ENCODE data around the gene HERC5. TPM values are rescaled to one million over a fixed set of nuclear protein-coding genes. Genes with fewer than 3 reads are reported as not detected.

The HERC5 gene
- total RNA-seq, 1 donor from 2014 or later: under 0.01 TPM

- no peak for FAIRE-seq
- no peak for TF ChIP-seq CTCF (IDR thresholded peaks at IDR 0.05; ENCODE audit: insufficient read depth, low read length, severe bottlenecking)
- no peaks in the 10 kb centered on the region for H3K27me3 ChIP-seq (ENCODE audit: control insufficient read depth, insufficient read depth, low read length)
Measured at GRCh38 chr4:88414755-88415154, 42.2 kb upstream of the HERC5 start.

GRCh38 chr4:88415982-88416381 lies 40.9 kb upstream of the HERC5 start:
- no peaks in the 10 kb centered on the region for H3K27me3 ChIP-seq (ENCODE audit: control insufficient read depth, insufficient read depth, low read length)
- no peak for FAIRE-seq
- no peak for DNase-seq (ENCODE audit: low read depth)
- no peak for TF ChIP-seq CTCF (IDR thresholded peaks at IDR 0.05; ENCODE audit: insufficient read depth, low read length, severe bottlenecking)
- no peaks in the 10 kb centered on the region for H3K36me3 ChIP-seq (ENCODE audit: control insufficient read depth, insufficient read depth, low read length)
- H3K4me3 ChIP-seq (ENCODE audit: low read depth, low read length): no peak overlapping the region

More at GRCh38 chr4:88414755-88415154, 42.2 kb upstream of the HERC5 start:
- DNase-seq (ENCODE audit: low read depth): no peak
- Histone ChIP-seq H3K4me3 (ENCODE audit: low read depth, low read length) (no peak overlapping the region), H3K36me3 (ENCODE audit: control insufficient read depth, insufficient read depth, low read length) (no peaks in the 10 kb centered on the region)

GRCh38 chr4:88418411-88418810 lies 38.5 kb upstream of the HERC5 start:
- Histone ChIP-seq H3K36me3 (ENCODE audit: control insufficient read depth, insufficient read depth, low read length) (no peaks in the 10 kb centered on the region), H3K4me3 (ENCODE audit: low read depth, low read length) (no peak overlapping the region), H3K27me3 (ENCODE audit: control insufficient read depth, insufficient read depth, low read length) (no peaks in the 10 kb centered on the region)
- FAIRE-seq: no peak
- no peak for DNase-seq (ENCODE audit: low read depth)
- no peak for TF ChIP-seq CTCF (IDR thresholded peaks at IDR 0.05; ENCODE audit: insufficient read depth, low read length, severe bottlenecking)

GRCh38 chr4:88419874-88420273 lies 37.0 kb upstream of the HERC5 start:
- no peak for FAIRE-seq
- no peak for TF ChIP-seq CTCF (IDR thresholded peaks at IDR 0.05; ENCODE audit: insufficient read depth, low read length, severe bottlenecking)

GRCh38 chr4:88420844-88421243 lies 36.1 kb upstream of the HERC5 start:
- H3K36me3 ChIP-seq (ENCODE audit: control insufficient read depth, insufficient read depth, low read length): no peaks in the 10 kb centered on the region
- no peak for TF ChIP-seq CTCF (IDR thresholded peaks at IDR 0.05; ENCODE audit: insufficient read depth, low read length, severe bottlenecking)
- DNase-seq (ENCODE audit: low read depth) (no peak), FAIRE-seq (no peak)
- H3K27me3 ChIP-seq (ENCODE audit: control insufficient read depth, insufficient read depth, low read length): no peaks in the 10 kb centered on the region
- H3K4me3 ChIP-seq (ENCODE audit: low read depth, low read length): no peak overlapping the region

More at GRCh38 chr4:88419874-88420273, 37.0 kb upstream of the HERC5 start:
- Histone ChIP-seq H3K27me3 (ENCODE audit: control insufficient read depth, insufficient read depth, low read length) (no peaks in the 10 kb centered on the region), H3K4me3 (ENCODE audit: low read depth, low read length) (no peak overlapping the region), H3K36me3 (ENCODE audit: control insufficient read depth, insufficient read depth, low read length) (no peaks in the 10 kb centered on the region)
- no peak for DNase-seq (ENCODE audit: low read depth)

- Histone ChIP-seq H3K36me3 (ENCODE audit: control insufficient read depth, insufficient read depth, low read length) (no peaks in the 10 kb centered on the region), H3K27me3 (ENCODE audit: control insufficient read depth, insufficient read depth, low read length) (no peaks in the 10 kb centered on the region), H3K4me3 (ENCODE audit: low read depth, low read length) (no peak overlapping the region)
- no peak for TF ChIP-seq CTCF (IDR thresholded peaks at IDR 0.05; ENCODE audit: insufficient read depth, low read length, severe bottlenecking)
- DNase-seq (ENCODE audit: low read depth) (no peak), FAIRE-seq (no peak)
Measured at GRCh38 chr4:88422403-88422802, 34.5 kb upstream of the HERC5 start.

Measured in bronchial epithelial cell (primary cell).